Measurements from ENCODE around the gene KLRK1. TPM values are rescaled to one million over a fixed set of nuclear protein-coding genes. Genes with fewer than 3 reads are reported as not detected.
"Not testable (repeated sequence)": the region's sequence is repeated elsewhere in the genome, so short reads cannot be mapped to it uniquely, and the experiment has no call there.

The KLRK1 gene
- polyA plus RNA-seq, 1 of the 3 experiments (the other 2 are of a cell fraction): not detected

DNA sequence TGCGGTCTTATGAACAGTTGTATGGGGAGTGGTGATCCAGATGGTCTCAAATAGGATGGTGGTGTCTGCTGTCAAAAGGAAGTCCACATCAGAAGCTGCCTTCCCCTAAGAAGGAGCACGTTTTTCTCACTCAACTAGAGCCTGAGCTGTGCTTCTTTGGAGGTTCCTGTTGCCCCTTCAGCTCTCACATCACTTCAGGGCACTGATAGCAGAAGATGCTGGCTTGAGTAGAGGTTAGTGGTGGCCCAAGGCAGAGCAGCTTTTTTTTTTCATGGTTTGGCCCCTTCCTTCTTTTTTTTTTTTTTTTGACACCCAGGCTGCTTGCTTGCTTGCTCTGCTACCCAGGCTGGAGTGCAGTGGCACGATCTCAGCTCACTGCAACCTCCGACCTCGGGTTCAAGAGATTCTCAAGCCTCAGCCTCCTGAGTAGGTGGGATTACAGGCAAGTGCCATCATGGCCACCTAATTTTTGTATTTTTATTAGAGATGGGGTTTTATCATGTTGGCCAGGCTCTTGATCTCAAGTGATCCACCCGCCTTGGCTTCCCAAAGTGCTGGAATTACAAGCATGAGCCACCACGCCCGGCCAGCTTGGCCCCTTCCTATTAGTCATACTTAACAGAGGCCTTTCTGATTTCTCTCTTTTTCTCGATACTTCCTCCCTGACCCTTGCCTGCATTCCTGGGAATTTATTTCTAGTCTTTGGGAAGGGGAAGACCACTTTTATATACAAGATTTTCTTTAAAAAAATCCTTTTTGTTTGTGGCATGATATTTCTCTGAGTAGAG lies 50.6 kb downstream of the KLRK1 start:
- Histone ChIP-seq H3K9me2 (no peaks in the 10 kb centered on the region), H3K9ac (no peak overlapping the region), H3K79me2 (ENCODE audit: insufficient read depth) (no peaks in the 10 kb centered on the region), H3K4me2 (no peak overlapping the region), H3K36me3 (replicated peaks in 1 of 2; ENCODE audit: control insufficient read depth in 1 of 2, insufficient read depth in 2 of 2, low read length in 1 of 2) (no peaks in the 10 kb centered on the region), H3K4me3 (ENCODE audit: low read depth in 2 of 2, low read length in 1 of 2) (no peak overlapping the region), H3K27ac (ENCODE audit: low read depth in 2 of 2, low read length in 1 of 2) (no peak overlapping the region), H2AFZ (ENCODE audit: low read depth) (no peak overlapping the region), H3F3A (replicated peaks; ENCODE audit: insufficient read depth) (no peaks in the 10 kb centered on the region), H3K4me1 (ENCODE audit: control insufficient read depth in 1 of 2, insufficient read depth in 2 of 2, low read depth in 1 of 2, low read length in 1 of 2) (no peaks in the 10 kb centered on the region), H3K27me3 (ENCODE audit: insufficient read depth) (peaks cover 18% of the 10 kb centered on the region; the same call in 1 of the 2 replicates), H4K20me1 (ENCODE audit: insufficient read depth) (no peaks in the 10 kb centered on the region), H3K9me3 (no peaks in the 10 kb centered on the region)
- POLR2A ChIA-PET: no interaction called here
- WGBS (ENCODE audit: low lambda C conversion rate): 11% methylated on average over 9 of the region's 9 CpGs
- TF ChIP-seq EZH2phosphoT487 (IDR thresholded peaks at IDR 0.05; ENCODE audit: borderline replicate concordance, low read depth): no peak
- TF ChIP-seq GABPA (IDR thresholded peaks at IDR 0.05; ENCODE audit: low read depth): no peak
- no peak for TF ChIP-seq JUND (IDR thresholded peaks at IDR 0.05)
- TF ChIP-seq EP300 (IDR thresholded peaks at IDR 0.05; ENCODE audit: borderline replicate concordance in 1 of 2, low read depth in 1 of 2, low read length in 1 of 2): no peak
- no peak for TF ChIP-seq SMC3 (IDR thresholded peaks at IDR 0.05; ENCODE audit: low read depth, low read length)
- TF ChIP-seq POLR2AphosphoS5 (IDR thresholded peaks at IDR 0.05; ENCODE audit: low read depth, low read length): no peak
- no peak for TF ChIP-seq RXRA (IDR thresholded peaks at IDR 0.05; ENCODE audit: borderline replicate concordance, low read depth)
- no peak for TF ChIP-seq MEF2A (IDR thresholded peaks at IDR 0.05; ENCODE audit: borderline replicate concordance, low read depth)
- no peak for TF ChIP-seq YY1 (IDR thresholded peaks at IDR 0.05; ENCODE audit: low read depth)
- TF ChIP-seq RFX5 (IDR thresholded peaks at IDR 0.05; ENCODE audit: low read length): no peak
- TF ChIP-seq GATA2 (CRISPR knock-in tag; IDR thresholded peaks at IDR 0.05): no peak
- no peak for TF ChIP-seq RAD21 (IDR thresholded peaks at IDR 0.05; ENCODE audit: low read length)
- TF ChIP-seq CHD2 (IDR thresholded peaks at IDR 0.05; ENCODE audit: low read length, partially characterized antibody): no peak
- no peak for TF ChIP-seq SIN3A (IDR thresholded peaks at IDR 0.05; ENCODE audit: borderline replicate concordance, low read depth, low read length)
- no peak for TF ChIP-seq MAX (IDR thresholded peaks at IDR 0.05; ENCODE audit: low read depth)
- no peak for TF ChIP-seq REST (IDR thresholded peaks at IDR 0.05; ENCODE audit: low read depth, low read length)
- TF ChIP-seq FOXJ3 (CRISPR knock-in tag; IDR thresholded peaks at IDR 0.05): no peak
- TF ChIP-seq FOXM1 (IDR thresholded peaks at IDR 0.05; ENCODE audit: low read depth): no peak
- TF ChIP-seq, protein P1, sequence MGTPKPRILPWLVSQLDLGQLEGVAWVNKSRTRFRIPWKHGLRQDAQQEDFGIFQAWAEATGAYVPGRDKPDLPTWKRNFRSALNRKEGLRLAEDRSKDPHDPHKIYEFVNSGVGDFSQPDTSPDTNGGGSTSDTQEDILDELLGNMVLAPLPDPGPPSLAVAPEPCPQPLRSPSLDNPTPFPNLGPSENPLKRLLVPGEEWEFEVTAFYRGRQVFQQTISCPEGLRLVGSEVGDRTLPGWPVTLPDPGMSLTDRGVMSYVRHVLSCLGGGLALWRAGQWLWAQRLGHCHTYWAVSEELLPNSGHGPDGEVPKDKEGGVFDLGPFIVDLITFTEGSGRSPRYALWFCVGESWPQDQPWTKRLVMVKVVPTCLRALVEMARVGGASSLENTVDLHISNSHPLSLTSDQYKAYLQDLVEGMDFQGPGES (IDR thresholded peaks at IDR 0.05; ENCODE audit: low read depth, low read length): no peak
- CTCF ChIA-PET: no interaction called here
- no peak for DNase-seq

GRCh38 chr12:10338470-10338869 lies 51.4 kb downstream of the KLRK1 start:
- H3F3A ChIP-seq (replicated peaks; ENCODE audit: insufficient read depth); CTCF ChIA-PET; H3K27ac ChIP-seq (ENCODE audit: low read depth in 2 of 2, low read length in 1 of 2); H3K9me2 ChIP-seq; H3K9ac ChIP-seq; H4K20me1 ChIP-seq (ENCODE audit: insufficient read depth); DNase-seq; H2AFZ ChIP-seq (ENCODE audit: low read depth); H3K79me2 ChIP-seq (ENCODE audit: insufficient read depth); H3K4me1 ChIP-seq (ENCODE audit: control insufficient read depth in 1 of 2, insufficient read depth in 2 of 2, low read depth in 1 of 2, low read length in 1 of 2); H3K4me3 ChIP-seq (ENCODE audit: low read depth in 2 of 2, low read length in 1 of 2); POLR2A ChIA-PET; H3K9me3 ChIP-seq; H3K36me3 ChIP-seq (replicated peaks in 1 of 2; ENCODE audit: control insufficient read depth in 1 of 2, insufficient read depth in 2 of 2, low read length in 1 of 2); H3K4me2 ChIP-seq: not testable (repeated sequence)
- WGBS (ENCODE audit: low lambda C conversion rate): 31% methylated on average over 3 of the region's 4 CpGs
- H3K27me3 ChIP-seq (ENCODE audit: insufficient read depth): peaks cover 18% of the 10 kb centered on the region; the same call in 1 of the 2 replicates

- H3K36me3 ChIP-seq (replicated peaks in 1 of 2; ENCODE audit: control insufficient read depth in 1 of 2, insufficient read depth in 2 of 2, low read length in 1 of 2); H3K27ac ChIP-seq (ENCODE audit: low read depth in 2 of 2, low read length in 1 of 2); H3K4me3 ChIP-seq (ENCODE audit: low read depth in 2 of 2, low read length in 1 of 2); H3K9me2 ChIP-seq; H2AFZ ChIP-seq (ENCODE audit: low read depth); H3K9ac ChIP-seq; DNase-seq; H4K20me1 ChIP-seq (ENCODE audit: insufficient read depth); H3K4me1 ChIP-seq (ENCODE audit: control insufficient read depth in 1 of 2, insufficient read depth in 2 of 2, low read depth in 1 of 2, low read length in 1 of 2); H3K79me2 ChIP-seq (ENCODE audit: insufficient read depth); POLR2A ChIA-PET; H3F3A ChIP-seq (replicated peaks; ENCODE audit: insufficient read depth); H3K4me2 ChIP-seq; H3K9me3 ChIP-seq; CTCF ChIA-PET: not testable (repeated sequence)
- peaks cover 18% of the 10 kb centered on the region; the same call in 1 of the 2 replicates for H3K27me3 ChIP-seq (ENCODE audit: insufficient read depth)
- WGBS (ENCODE audit: low lambda C conversion rate): 16% methylated on average over 3 of the region's 4 CpGs
These were observed 53.6 kb downstream of the KLRK1 start for GRCh38 chr12:10336196-10336595.

Data from SK-N-SH (cell line).